Gastroesophageal sphincter (tissue), 4 donors: Measurements from ENCODE around the gene LMX1B. TPM values are rescaled to one million over a fixed set of nuclear protein-coding genes. Genes with fewer than 3 reads are reported as not detected.

ENCODE experiments used
- ATAC-seq: fragments of 150-250 bp; one replicate; pipeline ENCODE4 v1.9.1; 2016; ENCODE audit warnings: mild to moderate bottlenecking, moderate library complexity
- H3K27ac ChIP-seq, 4 donors: fragments of 200-600 bp; sonication (generic) in 3 of 4; 1 replicate in 3 of 4; 2 replicates in 1 of 4; pipeline ENCODE4 v1.5.1; 2016 to 2019
- H3K27me3 ChIP-seq: fragments of 200-600 bp; sonication (generic); one replicate; pipeline ENCODE4 v1.5.1; 2019
- H3K36me3 ChIP-seq, 2 donors: fragments of 200-600 bp; sonication (generic); one replicate each; pipeline ENCODE4 v1.5.1; 2019; ENCODE audit warnings: control low read depth in 1 of 2
- H3K4me1 ChIP-seq, 3 donors: fragments of 200-600 bp; sonication (generic); 1 replicate in 2 of 3; 2 replicates in 1 of 3; pipeline ENCODE4 v1.5.1; 2016 to 2019; ENCODE audit warnings: control low read depth in 2 of 3
- H3K4me3 ChIP-seq, 2 donors: fragments of 200-600 bp; sonication (generic); one replicate each; pipeline ENCODE4 v1.5.1; 2019; ENCODE audit warnings: mild to moderate bottlenecking in 1 of 2, moderate library complexity in 1 of 2
- H3K9me3 ChIP-seq, 3 donors: fragments of 200-600 bp; sonication (generic); one replicate each; pipeline ENCODE4 v1.5.1; 2017 to 2019; ENCODE audit warnings: control low read depth in 2 of 3
- EP300 ChIP-seq: sonication (generic); formaldehyde crosslinking; IDR thresholded peaks from one replicate; pipeline ENCODE4 v1.6.1; 2017; ENCODE audit warnings: antibody characterized with exemption, mild to moderate bottlenecking
- POLR2A ChIP-seq, 2 donors: fragments of 450-650 bp; IDR thresholded peaks; one replicate each; pipeline ENCODE4 v1.6.1; 2017; ENCODE audit warnings: antibody characterized with exemption in 2 of 2, mild to moderate bottlenecking in 2 of 2, moderate library complexity in 1 of 2
- POLR2AphosphoS5 ChIP-seq: sonication (generic); formaldehyde crosslinking; IDR thresholded peaks from one replicate; pipeline ENCODE4 v1.6.1; 2017; ENCODE audit warnings: antibody characterized with exemption
- WGBS, 2 donors: methylation state at CpG; one replicate each; pipeline ENCODE4 v1.1.5; 2018; ENCODE audit warnings: low coverage in 1 of 2; 5-methylcytosine and 5-hydroxymethylcytosine counted together
- total RNA-seq, 4 donors: library from RNA; depleted of rRNA; stranded (reverse); fragments of >200 nt; gene quantifications; one replicate each; pipeline ENCODE4 v1.1.0, GENCODE V29; 2016
- TF ChIP-seq, protein P1 (sequence below), 4 experiments: fragments of 200-600 bp in 2 of 4; fragments of 450-650 bp in 2 of 4; sonication (generic) in 1 of 4; IDR thresholded peaks; one replicate each; pipeline ENCODE4 v1.5.1; 2017 to 2019; ENCODE audit warnings: antibody characterized with exemption in 4 of 4, mild to moderate bottlenecking in 2 of 4, moderate library complexity in 2 of 4

Gene LMX1B
- total RNA-seq, 4 donors from 2014 or later: 0.13 to 0.58 (median 0.27) TPM

DNA sequence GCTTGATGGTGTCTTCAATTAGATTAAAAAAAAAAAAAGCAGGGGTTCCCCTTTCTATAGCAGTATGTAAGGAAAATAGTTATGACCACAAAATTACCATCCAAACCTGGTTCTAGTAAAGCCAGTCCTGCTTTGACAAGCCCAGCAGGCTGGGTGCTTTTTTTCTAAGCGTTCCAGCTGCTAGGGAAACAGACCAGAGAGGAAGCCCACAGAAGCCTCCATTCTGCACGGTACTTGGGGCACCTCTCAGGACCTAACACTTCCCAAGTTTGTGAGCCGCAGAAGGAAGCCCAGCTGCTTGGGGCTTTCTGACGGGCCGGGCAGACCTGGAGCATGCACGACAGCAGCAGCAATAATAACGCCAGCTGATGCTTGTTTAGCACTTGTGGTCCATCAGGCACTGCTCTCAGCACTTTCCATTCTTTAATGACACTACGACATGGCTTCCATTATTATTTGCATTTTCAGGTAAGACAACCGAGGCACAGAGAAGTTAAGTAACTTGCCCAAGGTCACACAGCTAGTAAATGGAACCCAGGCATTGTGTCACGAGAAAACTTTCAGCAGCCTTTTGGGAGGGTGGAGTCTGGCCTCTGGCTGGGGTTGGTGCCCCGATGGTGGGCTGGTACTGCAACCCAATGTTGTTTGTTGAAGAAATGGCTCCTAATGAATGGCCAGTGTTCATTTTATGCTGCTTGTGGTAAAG, 15.4 kb downstream of the LMX1B start:
- H3K4me3 ChIP-seq: no peak overlapping the region
- 29 to 48% methylated on average over 3 to 7 of the region's 11 CpGs for WGBS, 2 donors
- H3K36me3 ChIP-seq: no peaks in the 10 kb centered on the region
- H3K4me1 ChIP-seq: peaks cover 0 to 28% (median 22%) of the 10 kb centered on the region in 3 donors
- no peak overlapping the region for H3K27ac ChIP-seq
- H3K27me3 ChIP-seq: peaks cover 100% of the 10 kb centered on the region
- TF ChIP-seq EP300 (no peak), POLR2AphosphoS5 (no peak), POLR2A (IDR thresholded peaks at IDR 0.05) (no peak)
- TF ChIP-seq, protein P1, sequence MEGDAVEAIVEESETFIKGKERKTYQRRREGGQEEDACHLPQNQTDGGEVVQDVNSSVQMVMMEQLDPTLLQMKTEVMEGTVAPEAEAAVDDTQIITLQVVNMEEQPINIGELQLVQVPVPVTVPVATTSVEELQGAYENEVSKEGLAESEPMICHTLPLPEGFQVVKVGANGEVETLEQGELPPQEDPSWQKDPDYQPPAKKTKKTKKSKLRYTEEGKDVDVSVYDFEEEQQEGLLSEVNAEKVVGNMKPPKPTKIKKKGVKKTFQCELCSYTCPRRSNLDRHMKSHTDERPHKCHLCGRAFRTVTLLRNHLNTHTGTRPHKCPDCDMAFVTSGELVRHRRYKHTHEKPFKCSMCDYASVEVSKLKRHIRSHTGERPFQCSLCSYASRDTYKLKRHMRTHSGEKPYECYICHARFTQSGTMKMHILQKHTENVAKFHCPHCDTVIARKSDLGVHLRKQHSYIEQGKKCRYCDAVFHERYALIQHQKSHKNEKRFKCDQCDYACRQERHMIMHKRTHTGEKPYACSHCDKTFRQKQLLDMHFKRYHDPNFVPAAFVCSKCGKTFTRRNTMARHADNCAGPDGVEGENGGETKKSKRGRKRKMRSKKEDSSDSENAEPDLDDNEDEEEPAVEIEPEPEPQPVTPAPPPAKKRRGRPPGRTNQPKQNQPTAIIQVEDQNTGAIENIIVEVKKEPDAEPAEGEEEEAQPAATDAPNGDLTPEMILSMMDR (IDR thresholded peaks at IDR 0.05): no peak
- H3K9me3 ChIP-seq: no peaks in the 10 kb centered on the region
- ATAC-seq: no peak

DNA sequence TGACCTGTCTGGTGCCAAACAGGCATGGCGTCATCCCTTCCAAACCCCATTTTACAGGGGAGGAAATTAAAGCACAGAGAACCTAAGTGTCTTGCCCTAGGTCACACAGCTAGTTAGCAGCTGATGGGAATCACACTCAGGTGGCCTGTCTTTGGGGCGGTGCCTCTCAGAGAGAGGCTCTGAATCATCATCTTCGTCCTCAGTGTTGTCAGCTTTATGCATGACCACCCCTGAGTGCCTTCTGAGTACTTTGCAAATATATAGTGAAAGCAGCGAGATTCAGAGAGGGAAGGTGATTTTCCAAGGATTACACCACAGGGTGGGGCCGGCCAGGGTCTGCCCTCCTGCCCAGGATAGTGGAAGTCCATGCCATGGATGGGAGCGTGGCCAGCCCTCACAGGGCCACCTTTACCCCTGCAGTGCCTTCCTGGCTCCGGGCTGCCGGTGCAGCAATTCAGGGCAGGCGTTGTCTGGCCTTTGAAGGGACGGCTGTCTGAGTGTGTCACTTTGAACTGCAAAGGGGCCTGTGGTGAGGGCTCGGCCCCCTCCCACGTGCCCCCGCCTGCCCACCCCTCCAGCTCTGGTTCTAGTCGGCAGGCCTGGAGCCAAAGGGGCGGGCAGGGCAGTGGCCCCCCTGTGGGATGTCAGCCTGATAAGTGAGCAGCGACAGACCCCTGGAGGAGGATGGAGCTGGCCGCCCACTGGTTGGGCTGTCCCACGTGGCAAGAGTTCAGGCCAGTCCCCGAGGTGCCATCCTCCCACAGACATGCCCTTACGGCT, 16.9 kb downstream of the LMX1B start:
- no peak overlapping the region for H3K27ac ChIP-seq
- no peaks in the 10 kb centered on the region for H3K9me3 ChIP-seq
- H3K4me3 ChIP-seq: no peak overlapping the region
- TF ChIP-seq POLR2A (IDR thresholded peaks at IDR 0.05): no peak
- TF ChIP-seq, protein P1 (IDR thresholded peaks at IDR 0.05): no peak
- no peak for TF ChIP-seq EP300
- no peak for TF ChIP-seq POLR2AphosphoS5
- H3K36me3 ChIP-seq: no peaks in the 10 kb centered on the region
- ATAC-seq: no peak
- peaks cover 99% of the 10 kb centered on the region for H3K27me3 ChIP-seq
- peaks cover 0 to 12% (median 10%) of the 10 kb centered on the region in 3 donors for H3K4me1 ChIP-seq
- 60% methylated on average over 2 of the region's 20 CpGs; no CpG with 5 or more reads in 1 of the 2 donors for WGBS, 2 donors

DNA sequence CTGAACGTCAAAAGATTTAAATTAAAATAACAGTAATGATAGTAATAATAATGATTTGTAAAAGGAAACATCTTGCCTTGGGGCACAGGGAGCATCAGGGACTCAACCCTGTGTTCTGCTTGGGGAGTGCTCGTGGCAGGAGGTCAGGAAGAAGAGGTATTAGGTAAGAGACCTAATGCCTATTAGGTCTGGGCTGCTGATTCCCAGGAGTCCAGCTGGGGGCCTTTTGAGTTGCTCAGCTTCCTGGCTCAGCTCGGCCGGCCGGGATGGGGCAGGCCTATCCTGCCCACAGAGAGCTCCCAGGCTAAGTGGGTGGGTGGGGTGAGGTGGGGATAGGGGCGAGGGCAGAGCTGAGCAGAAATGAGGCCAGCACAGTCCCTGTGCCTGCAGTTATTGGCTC, 17.5 kb downstream of the LMX1B start:
- no peak overlapping the region for H3K4me3 ChIP-seq
- H3K27me3 ChIP-seq: peaks cover 98% of the 10 kb centered on the region

DNA sequence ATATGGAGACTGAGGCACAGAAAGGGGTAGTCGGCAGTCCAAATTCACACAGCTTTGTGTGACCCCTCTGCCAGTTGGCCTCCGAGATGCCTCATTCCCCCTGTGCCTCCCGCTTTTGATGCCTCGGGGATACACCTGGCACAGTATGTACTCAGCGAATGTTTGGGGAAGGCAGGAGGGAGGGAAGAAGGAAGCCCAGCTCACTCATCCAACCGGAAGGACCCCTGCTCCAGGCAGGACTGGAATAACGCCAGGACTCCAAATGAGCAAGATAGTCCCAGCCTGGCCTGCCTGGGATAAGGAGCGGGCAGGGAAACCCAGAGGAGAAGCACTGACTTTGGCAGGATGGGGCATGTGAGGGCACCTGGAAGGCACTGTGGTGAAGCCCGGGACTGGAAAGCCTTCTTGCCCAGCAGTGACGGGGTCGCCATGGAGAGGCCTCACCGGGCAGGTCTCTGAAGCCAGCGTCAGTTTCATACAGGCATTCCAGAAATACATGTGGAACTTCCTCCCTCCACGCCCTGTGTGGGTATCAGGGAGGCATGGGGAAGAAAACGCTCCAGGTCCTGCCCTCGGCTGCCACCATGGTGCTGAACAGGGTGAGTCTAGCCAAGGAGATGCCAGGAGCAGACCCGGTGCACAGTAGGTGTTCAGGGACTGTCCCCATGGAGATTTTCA, 20.3 kb downstream of the LMX1B start:
- Histone ChIP-seq H3K4me3 (no peak overlapping the region), H3K27ac (no peak overlapping the region), H3K4me1 (peaks cover 0 to 11% (median 3%) of the 10 kb centered on the region in 3 donors), H3K27me3 (peaks cover 97% of the 10 kb centered on the region), H3K36me3 (no peaks in the 10 kb centered on the region), H3K9me3 (no peaks in the 10 kb centered on the region)
- TF ChIP-seq POLR2AphosphoS5 (no peak), POLR2A (IDR thresholded peaks at IDR 0.05) (no peak), EP300 (no peak)
- TF ChIP-seq, protein P1 (IDR thresholded peaks at IDR 0.05): no peak
- 55 to 72% methylated on average over 4 to 8 of the region's 17 CpGs for WGBS, 2 donors
- ATAC-seq: no peak

More for the DNA sequence above, 17.5 kb downstream of the LMX1B start:
- no peak overlapping the region for H3K27ac ChIP-seq
- TF ChIP-seq POLR2AphosphoS5 (no peak), POLR2A (IDR thresholded peaks at IDR 0.05) (no peak), EP300 (no peak)
- TF ChIP-seq, protein P1 (IDR thresholded peaks at IDR 0.05): no peak
- 43% methylated on average over 3 of the region's 6 CpGs; no CpG with 5 or more reads in 1 of the 2 donors for WGBS, 2 donors
- no peak for ATAC-seq
- peaks cover 0 to 6% (median 5%) of the 10 kb centered on the region in 3 donors for H3K4me1 ChIP-seq
- H3K9me3 ChIP-seq: no peaks in the 10 kb centered on the region
- H3K36me3 ChIP-seq: no peaks in the 10 kb centered on the region
